Thoracic aorta (tissue), 2 donors: ENCODE measurements around the gene SEPHS2. TPM values are rescaled to one million over a fixed set of nuclear protein-coding genes. Genes with fewer than 3 reads are reported as not detected.
"Not testable (repeated sequence)": the region's sequence is repeated elsewhere in the genome, so short reads cannot be mapped to it uniquely, and the experiment has no call there.

Experiments
- ATAC-seq: fragments of 150-250 bp; one replicate; pipeline ENCODE4 v1.8.0; 2017; ENCODE audit warnings: low read depth; ENCODE audit not compliant: insufficient number of reproducible peaks, low FRiP score
- DNase-seq: peaks from one replicate; pipeline ENCODE4 v3.0.0-alpha.2; 2020; ENCODE audit warnings: low spot score
- H3K27ac ChIP-seq, 2 donors: fragments of 200-600 bp; sonication (generic); 1 replicate in 1 of 2; 2 replicates in 1 of 2; pipeline ENCODE4 v1.5.1; 2016; ENCODE audit warnings: mild to moderate bottlenecking in 2 of 2, moderate library complexity in 2 of 2
- H3K27me3 ChIP-seq: fragments of 200-600 bp; sonication (generic); replicated peaks from 2 replicates; pipeline ENCODE4 v1.6.0; 2016; ENCODE audit warnings: mild to moderate bottlenecking; ENCODE audit not compliant: insufficient read depth
- H3K36me3 ChIP-seq: fragments of 200-600 bp; sonication (generic); one replicate; pipeline ENCODE4 v1.5.1; 2016
- H3K4me1 ChIP-seq, 2 donors: fragments of 200-600 bp; sonication (generic); 1 replicate in 1 of 2; 2 replicates in 1 of 2; pipeline versions ENCODE4 v1.5.1 to v1.6.0; 2016; ENCODE audit warnings: low read depth in 2 of 2, mild to moderate bottlenecking in 1 of 2; ENCODE audit not compliant: control insufficient read depth in 1 of 2
- H3K4me3 ChIP-seq: fragments of 200-600 bp; sonication (generic); 2 replicates; pipeline ENCODE4 v1.5.1; 2016; ENCODE audit warnings: mild to moderate bottlenecking
- H3K9me3 ChIP-seq: fragments of 200-600 bp; sonication (generic); 2 replicates; pipeline ENCODE4 v1.5.1; 2016
- total RNA-seq, 2 donors: library from RNA; depleted of rRNA; stranded (reverse); fragments of >200 nt; gene quantifications; one replicate each; pipeline versions ENCODE4 v1.1.0 to v1.2.3, GENCODE V29; 2016
- TF ChIP-seq, protein P1 (sequence below): fragments of 200-600 bp; sonication (generic); IDR thresholded peaks from one replicate; pipeline ENCODE4 v1.5.1; 2019; ENCODE audit warnings: antibody characterized with exemption

The SEPHS2 gene
- total RNA-seq, 2 donors from 2014 or later, result 18.1 to 30.3 TPM

- TF ChIP-seq, protein P1, sequence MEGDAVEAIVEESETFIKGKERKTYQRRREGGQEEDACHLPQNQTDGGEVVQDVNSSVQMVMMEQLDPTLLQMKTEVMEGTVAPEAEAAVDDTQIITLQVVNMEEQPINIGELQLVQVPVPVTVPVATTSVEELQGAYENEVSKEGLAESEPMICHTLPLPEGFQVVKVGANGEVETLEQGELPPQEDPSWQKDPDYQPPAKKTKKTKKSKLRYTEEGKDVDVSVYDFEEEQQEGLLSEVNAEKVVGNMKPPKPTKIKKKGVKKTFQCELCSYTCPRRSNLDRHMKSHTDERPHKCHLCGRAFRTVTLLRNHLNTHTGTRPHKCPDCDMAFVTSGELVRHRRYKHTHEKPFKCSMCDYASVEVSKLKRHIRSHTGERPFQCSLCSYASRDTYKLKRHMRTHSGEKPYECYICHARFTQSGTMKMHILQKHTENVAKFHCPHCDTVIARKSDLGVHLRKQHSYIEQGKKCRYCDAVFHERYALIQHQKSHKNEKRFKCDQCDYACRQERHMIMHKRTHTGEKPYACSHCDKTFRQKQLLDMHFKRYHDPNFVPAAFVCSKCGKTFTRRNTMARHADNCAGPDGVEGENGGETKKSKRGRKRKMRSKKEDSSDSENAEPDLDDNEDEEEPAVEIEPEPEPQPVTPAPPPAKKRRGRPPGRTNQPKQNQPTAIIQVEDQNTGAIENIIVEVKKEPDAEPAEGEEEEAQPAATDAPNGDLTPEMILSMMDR, result no peak
- no peaks in the 10 kb centered on the region for H3K27me3 ChIP-seq
- no peak overlapping the region for H3K27ac ChIP-seq
- no peak for DNase-seq
- no peak overlapping the region for H3K4me3 ChIP-seq
- H3K4me1 ChIP-seq, result peaks cover 17 to 37% of the 10 kb centered on the region in 2 donors
- H3K36me3 ChIP-seq, result peaks cover 8% of the 10 kb centered on the region
- no peak for ATAC-seq
- no peaks in the 10 kb centered on the region for H3K9me3 ChIP-seq
Observed at GRCh38 chr16:30397056-30397455, 48.6 kb downstream of the SEPHS2 start.

DNA sequence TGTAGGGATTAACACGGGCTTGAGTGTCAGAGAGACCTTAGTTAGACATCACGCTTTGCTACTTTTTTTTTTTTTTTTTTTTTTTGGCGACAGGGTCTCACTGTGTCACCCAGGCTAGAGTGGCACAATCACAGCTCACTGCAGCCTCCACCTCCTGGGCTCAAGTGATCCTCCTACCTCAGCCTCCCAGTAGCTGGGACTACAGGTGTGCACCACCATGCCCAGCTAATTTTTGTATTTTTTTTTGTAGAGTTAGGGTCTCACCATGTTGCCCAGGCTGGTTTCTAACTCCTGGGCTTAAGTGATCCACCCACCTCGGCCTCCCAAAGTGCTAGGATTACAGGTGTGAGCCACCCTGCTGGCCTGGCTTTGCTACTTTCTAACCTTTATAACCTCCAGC, 49.0 kb downstream of the SEPHS2 start:
- not testable (repeated sequence) for H3K27ac ChIP-seq, H3K9me3 ChIP-seq, ATAC-seq, H3K27me3 ChIP-seq, DNase-seq, H3K36me3 ChIP-seq
- Histone ChIP-seq H3K4me1 (peaks cover 17 to 37% of the 10 kb centered on the region in 2 donors), H3K4me3 (peak overlapping the region; percentile 97)

DNA sequence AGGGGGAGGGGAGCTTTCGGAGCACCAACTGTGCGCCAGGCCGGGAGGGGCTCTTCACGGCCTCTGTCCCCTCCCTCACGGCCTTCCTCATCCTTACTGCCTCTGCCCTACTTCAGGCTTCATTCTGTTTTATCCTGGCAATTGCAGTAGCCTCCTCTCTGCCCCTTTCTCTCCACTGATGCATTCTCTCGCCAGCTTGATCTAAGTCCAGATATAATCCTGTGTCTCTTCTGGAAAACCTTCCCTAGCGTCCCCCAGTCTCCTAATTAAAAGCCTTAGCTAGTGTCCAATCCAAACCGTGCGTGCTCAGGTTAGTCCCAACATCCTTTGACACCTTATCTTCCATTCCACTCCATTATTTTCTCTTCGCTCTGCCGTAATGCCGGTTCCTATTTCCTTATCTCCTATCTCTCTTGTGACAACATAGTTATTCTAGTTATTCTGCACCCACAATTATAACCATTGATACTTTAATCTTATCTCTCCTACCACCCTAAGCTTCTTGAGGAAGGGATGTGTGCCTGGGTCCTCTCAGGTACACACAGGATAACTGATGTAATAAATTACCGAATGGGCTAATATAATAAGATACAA, 49.6 kb downstream of the SEPHS2 start:
- peak overlapping the region; percentile 97 for H3K4me3 ChIP-seq
- H3K36me3 ChIP-seq, result peaks cover 8% of the 10 kb centered on the region
- H3K27ac ChIP-seq, result peak overlapping the region; percentile 53 to 67
- H3K27me3 ChIP-seq, result no peaks in the 10 kb centered on the region
- TF ChIP-seq, protein P1, result no peak
- ATAC-seq (no peak), DNase-seq (no peak)
- no peaks in the 10 kb centered on the region for H3K9me3 ChIP-seq
- H3K4me1 ChIP-seq, result peaks cover 17 to 37% of the 10 kb centered on the region in 2 donors

GRCh38 chr16:30395155-30395991, 50.3 kb downstream of the SEPHS2 start, which contains the start of gene ZNF48:
Gene ZNF48 (plus strand): TSS chr16:30395420. CDS start chr16:30395795, 375 bp downstream.
- Histone ChIP-seq H3K4me3 (peak within 1 kb of the TSS; percentile 97), H3K9me3 (no peaks in the 10 kb centered on the region), H3K4me1 (peaks cover 17 to 37% of the 10 kb centered on the region in 2 donors), H3K27me3 (no peaks in the 10 kb centered on the region), H3K36me3 (peaks cover 8% of the 10 kb centered on the region), H3K27ac (peak within 1 kb of the TSS; percentile 67 to 79)
- TF ChIP-seq, protein P1, result peak; percentile 6
- DNase-seq, result no peak
- peak; percentile 43 for ATAC-seq

- H3K27ac ChIP-seq, result peak overlapping the region; percentile 67 to 79
- ATAC-seq (no peak), DNase-seq (no peak)
Observed at GRCh38 chr16:30394592-30395154, 51.0 kb downstream of the SEPHS2 start.

More at GRCh38 chr16:30394592-30395154, 51.0 kb downstream of the SEPHS2 start:
- Histone ChIP-seq H3K4me1 (peaks cover 14 to 33% of the 10 kb centered on the region in 2 donors), H3K4me3 (peak overlapping the region; percentile 97), H3K36me3 (peaks cover 8% of the 10 kb centered on the region), H3K9me3 (no peaks in the 10 kb centered on the region), H3K27me3 (no peaks in the 10 kb centered on the region)
- TF ChIP-seq, protein P1, result no peak

Other genes starting within 250 kb of the SEPHS2 start
- 10 to 100 TPM; 11.1 to 15.6 TPM for gene SULT1A3, start 246.6 kb downstream of the SEPHS2 start, total RNA-seq
- gene NPIPB13, start 197.4 kb downstream of the SEPHS2 start, total RNA-seq, result 10 to 100 TPM in 1 of 2 donors, 1 to 10 TPM in 1; 6.5 to 14.0 TPM
- 10 to 100 TPM; 31.4 to 52.0 TPM for gene CD2BP2, start 90.6 kb downstream of the SEPHS2 start, total RNA-seq
- 10 to 100 TPM; 34.5 TPM for gene TBC1D10B, start 75.4 kb downstream of the SEPHS2 start, total RNA-seq
- gene MYL11, start 71.1 kb downstream of the SEPHS2 start, total RNA-seq, result under 1 TPM in 1 of 2 donors, not detected in 1; 0.81 TPM
- 1 to 10 TPM; 3.0 to 4.2 TPM for gene SEPTIN1, start 63.3 kb downstream of the SEPHS2 start, total RNA-seq
- gene ZNF48, start 50.5 kb downstream of the SEPHS2 start, total RNA-seq, result 10 to 100 TPM; 10.9 to 11.1 TPM
- gene ZNF771, start 38.3 kb downstream of the SEPHS2 start, total RNA-seq, result 10 to 100 TPM; 21.8 to 25.7 TPM
- gene DCTPP1, start 15.8 kb downstream of the SEPHS2 start, total RNA-seq, result 10 to 100 TPM; 16.7 to 24.0 TPM
- gene ITGAL, start 26.9 kb upstream of the SEPHS2 start, total RNA-seq, result 1 to 10 TPM; 3.2 to 5.4 TPM
- 10 to 100 TPM; 25.0 to 36.3 TPM for gene ZNF768, start 80.7 kb upstream of the SEPHS2 start, total RNA-seq
- gene ZNF747, start 89.0 kb upstream of the SEPHS2 start, total RNA-seq, result 10 to 100 TPM; 16.8 to 18.3 TPM
- gene ZNF764, start 112.5 kb upstream of the SEPHS2 start, total RNA-seq, result 1 to 10 TPM; 8.5 to 9.6 TPM
- gene ZNF688, start 125.8 kb upstream of the SEPHS2 start, total RNA-seq, result 10 to 100 TPM in 1 of 2 donors, 1 to 10 TPM in 1; 9.2 to 24.2 TPM
- gene ZNF785, start 139.8 kb upstream of the SEPHS2 start, total RNA-seq, result 10 to 100 TPM; 10.9 to 15.6 TPM
- gene ZNF689, start 164.5 kb upstream of the SEPHS2 start, total RNA-seq, result 10 to 100 TPM in 1 of 2 donors, 1 to 10 TPM in 1; 7.4 to 17.0 TPM
- gene PRR14, start 205.1 kb upstream of the SEPHS2 start, total RNA-seq, result 10 to 100 TPM; 46.1 to 57.0 TPM
- gene FBRS, start 212.6 kb upstream of the SEPHS2 start, total RNA-seq, result 100 to 1,000 TPM in 1 of 2 donors, 10 to 100 TPM in 1; 39.3 to 160 TPM